GM18907 (cell line): ENCODE measurements around the gene LZTS3.
"Not testable (repeated sequence)": the region's sequence is repeated elsewhere in the genome, so short reads cannot be mapped to it uniquely, and the experiment has no call there.

Source experiments
- ATAC-seq: cut with Tn5 transposase; IDR thresholded peaks from one replicate; pipeline ENCODE4 v1.9.1; 2021; ENCODE audit warnings: mild to moderate bottlenecking, moderate library complexity; ENCODE audit not compliant: unreplicated experiment

LZTS3 gene

GRCh38 chr20:3168829-3169590 is 4.3 kb downstream of the LZTS3 start:
- ATAC-seq: no peak

GRCh38 chr20:3168079-3168828 is 5.1 kb downstream of the LZTS3 start:
- ATAC-seq: no peak

- no peak for ATAC-seq
Measured at GRCh38 chr20:3167738-3168078, 5.6 kb downstream of the LZTS3 start.

- ATAC-seq: no peak
Measured at GRCh38 chr20:3166913-3167342, 6.4 kb downstream of the LZTS3 start.

- ATAC-seq: no peak
Measured at GRCh38 chr20:3166338-3166912, 6.9 kb downstream of the LZTS3 start.

DNA sequence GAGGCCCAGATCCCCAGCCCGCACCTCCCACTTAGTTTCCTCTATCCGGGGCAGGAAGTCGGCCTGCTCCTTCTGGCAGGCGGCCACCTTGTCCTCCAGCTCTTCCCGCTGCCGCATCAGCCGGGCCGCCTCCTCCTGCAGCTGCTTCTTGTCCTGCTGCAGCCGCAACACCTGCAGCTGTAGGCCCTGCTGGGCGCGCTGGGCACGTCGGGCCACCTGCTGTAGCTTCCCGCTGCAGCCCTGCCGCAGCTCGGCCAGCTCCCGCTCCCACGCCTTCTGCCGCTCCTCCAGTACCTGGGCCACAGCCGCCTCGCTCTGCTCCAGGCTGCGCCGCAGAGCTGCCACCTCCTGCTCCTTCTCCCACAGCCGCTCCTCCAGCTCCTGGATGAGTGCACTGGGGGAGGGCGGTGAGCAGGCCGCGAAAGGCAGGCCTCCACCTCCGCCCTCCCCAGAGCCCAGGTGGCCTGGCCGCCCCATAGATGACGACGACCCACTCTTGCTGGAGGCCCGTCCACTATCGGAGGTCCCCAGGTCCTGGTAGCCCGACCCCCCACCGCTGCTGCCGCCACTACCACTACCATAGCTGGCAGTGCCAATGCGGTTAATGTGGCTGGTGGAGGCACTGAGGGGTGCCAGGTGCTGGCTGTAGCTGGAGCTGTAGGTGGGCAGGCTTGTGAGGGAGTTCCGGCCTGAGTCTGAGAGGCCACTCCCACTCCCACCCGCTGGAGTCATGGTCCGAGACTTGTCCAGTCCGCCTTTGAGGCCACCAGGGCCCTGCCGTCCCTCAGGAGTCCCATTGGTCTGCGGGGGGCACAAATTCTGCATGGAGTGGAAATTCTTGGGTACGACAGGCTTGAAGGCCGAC is 7.6 kb downstream of the LZTS3 start:
- no peak for ATAC-seq

GRCh38 chr20:3164763-3165410 is 8.5 kb downstream of the LZTS3 start:
- no peak for ATAC-seq

DNA sequence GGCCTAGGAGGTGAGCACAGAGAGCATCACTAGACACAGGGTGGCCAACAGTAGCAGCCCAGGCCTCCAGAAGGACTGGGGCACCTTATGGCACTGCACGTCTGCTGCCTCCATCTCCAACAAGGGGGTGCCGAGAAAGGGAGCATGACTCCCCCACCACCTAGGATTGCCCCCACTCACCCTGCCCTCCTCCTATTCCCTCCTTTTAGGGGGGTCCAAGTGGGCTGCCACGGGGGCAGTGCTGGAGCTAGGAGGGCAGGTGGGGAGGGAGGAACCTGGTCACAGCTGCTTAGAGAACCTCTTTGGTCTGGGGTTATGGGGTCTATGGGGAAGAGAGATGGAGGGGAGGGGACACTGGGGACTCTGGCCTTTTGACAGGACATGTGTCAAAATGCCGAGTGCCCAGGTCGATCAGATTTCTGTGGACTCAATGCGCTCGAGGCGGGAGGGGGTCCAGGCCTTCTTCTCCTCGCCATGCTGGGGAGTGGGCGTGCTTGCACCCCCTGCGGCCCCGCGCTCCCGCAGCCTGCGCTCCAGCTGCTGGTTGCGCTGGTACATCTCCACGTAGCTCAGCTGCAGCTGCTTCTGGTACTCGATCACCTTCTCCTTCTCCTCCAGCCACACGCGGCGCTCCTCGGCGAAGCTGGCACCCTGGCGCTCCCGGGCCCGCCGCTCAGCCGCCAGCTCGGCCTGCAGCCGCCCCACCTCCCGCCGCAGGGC is 9.1 kb downstream of the LZTS3 start:
- ATAC-seq: no peak

DNA sequence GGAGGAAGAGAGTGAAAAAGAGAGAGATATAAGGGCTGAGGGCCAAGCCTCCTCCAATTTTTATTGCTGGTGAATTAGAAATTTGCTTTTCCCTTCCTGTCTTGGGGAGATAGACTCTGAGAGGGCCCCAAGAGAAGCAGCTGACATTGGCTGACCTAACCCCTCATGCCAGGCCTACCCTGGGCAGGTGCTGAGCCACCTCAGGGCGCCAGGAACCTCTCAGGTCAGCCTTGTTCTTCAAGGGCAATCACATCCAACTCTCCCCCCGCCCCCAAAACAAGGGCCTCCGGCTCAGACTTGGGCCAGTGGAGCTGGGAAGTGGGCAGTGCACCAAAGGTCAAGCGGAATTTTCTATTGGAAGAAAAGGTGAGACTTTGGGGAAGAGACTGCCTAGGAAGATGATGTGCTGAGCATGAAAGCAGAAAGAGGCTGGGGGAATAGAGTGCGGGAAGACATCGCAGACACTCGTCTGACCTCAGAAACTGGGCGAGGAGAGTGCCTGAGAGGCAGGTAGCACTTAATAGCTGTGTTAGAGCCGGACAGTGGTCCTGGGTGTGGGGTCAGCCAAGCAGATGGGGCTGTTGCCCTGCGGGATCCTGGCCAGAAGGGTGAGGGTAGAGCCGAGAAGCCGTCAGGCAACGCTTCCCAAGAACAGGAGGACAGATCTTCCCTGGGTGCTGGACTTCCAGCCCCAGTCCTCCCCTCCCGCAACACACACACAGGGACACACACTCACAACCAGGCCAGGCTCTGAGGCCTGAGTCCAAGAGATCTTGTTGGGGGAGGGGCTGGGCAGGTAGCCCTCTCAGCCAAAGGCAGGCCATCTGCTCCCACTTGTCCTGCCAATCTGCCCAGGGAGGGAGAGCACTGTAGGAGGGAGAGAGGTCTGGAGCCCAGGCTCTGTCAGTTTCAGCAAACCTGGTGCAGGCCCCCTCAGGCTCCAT is 10.0 kb downstream of the LZTS3 start:
- no peak for ATAC-seq

- ATAC-seq: no peak
Measured at GRCh38 chr20:3162080-3162611, 11.2 kb downstream of the LZTS3 start.

DNA sequence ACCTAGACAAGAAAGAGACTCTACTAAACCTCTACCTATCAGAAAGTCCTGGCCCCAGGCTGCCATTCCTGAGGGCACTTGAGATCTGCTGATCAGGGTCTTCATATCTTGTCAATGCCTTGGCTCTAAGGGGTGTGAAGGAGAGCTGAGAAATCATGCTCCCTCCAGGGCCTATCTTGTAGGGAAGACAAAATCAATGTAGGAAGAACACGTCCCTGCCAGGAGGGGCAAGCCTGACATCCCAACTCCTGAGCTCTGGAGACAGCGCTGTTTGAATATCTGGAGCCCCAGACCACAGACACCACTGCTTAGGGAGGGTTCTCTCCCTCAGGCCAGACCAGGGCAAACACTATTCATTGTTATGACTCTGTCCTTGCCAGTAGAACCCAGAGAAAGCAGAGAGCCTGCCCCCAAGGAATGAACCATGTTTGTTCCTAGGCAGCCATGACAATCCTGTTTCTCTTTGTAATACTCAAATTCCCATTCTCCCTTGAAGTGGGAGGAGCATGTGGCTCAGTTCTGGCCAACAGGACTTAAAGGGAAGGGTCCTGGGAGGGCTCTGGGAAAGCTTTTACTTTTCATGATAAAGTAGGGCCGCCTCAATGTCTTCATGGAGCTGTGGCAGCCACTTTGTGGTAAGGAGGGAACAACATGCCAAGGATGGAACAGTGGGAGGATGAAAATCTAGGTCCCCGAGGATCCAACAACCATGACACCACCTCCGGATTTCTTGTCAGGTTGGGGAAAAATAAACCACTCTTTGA is 11.9 kb downstream of the LZTS3 start:
- ATAC-seq: no peak

DNA sequence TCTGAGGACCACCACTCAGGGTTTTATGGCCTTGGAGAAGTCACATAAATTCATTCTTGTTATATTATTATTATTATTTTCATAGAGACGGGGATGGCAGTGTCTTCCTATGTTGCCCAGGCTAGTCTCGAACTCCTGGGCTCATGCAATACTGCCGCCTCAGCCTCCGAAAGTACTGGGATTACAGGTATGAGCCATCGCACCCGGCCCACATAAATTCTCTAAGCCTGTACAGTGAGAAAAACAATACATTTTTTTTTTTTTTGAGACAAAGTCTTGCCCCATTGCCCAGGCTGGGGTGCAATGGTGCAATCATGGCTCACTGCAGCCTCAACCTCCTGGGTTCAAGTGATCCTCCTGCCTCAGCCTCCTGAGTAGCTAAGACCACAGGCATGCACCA is 12.9 kb downstream of the LZTS3 start:
- no peak for ATAC-seq

DNA sequence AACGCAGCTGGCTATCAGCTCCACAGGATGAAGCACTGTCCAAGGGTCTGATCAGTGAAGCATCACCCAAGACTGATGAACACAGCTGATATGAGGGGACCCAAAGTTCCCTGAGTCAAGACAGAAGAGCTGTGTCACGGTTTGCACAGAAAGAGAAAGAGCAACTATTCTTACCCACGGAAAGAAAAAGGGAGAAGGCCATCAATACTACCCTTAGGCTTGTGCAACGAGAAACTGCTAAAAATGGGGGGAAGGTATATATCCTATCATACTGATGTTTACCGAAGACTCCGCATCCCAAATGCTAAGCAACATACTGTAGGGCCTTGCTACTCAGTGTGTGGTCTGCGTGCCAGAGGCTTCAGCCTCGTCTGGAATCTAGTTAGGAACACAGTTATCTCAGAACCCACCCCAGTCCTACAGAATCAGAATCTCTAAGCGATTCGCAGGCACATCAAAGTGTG is 14.3 kb downstream of the LZTS3 start:
- ATAC-seq: peak; percentile 1

DNA sequence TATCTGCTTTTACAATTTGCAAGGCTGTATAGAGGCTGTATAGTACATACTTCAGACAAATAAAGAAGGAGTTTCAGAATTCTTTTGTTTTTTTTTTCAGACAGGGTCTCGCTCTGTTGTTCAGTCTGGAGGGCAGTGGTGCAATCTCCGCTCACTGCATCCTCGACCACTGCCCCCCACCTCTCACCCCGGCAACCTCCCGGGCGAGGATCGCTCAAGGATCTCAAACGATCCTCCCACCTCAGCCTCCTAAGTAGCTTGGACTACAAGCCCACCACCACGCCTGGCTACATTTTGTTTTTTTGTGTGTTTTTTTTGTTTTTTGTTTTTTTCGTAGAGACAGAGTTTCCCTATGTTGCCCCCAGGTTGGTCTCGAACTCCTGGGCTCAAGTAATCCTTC is 15.5 kb downstream of the LZTS3 start:
- ATAC-seq: peak; percentile 1

DNA sequence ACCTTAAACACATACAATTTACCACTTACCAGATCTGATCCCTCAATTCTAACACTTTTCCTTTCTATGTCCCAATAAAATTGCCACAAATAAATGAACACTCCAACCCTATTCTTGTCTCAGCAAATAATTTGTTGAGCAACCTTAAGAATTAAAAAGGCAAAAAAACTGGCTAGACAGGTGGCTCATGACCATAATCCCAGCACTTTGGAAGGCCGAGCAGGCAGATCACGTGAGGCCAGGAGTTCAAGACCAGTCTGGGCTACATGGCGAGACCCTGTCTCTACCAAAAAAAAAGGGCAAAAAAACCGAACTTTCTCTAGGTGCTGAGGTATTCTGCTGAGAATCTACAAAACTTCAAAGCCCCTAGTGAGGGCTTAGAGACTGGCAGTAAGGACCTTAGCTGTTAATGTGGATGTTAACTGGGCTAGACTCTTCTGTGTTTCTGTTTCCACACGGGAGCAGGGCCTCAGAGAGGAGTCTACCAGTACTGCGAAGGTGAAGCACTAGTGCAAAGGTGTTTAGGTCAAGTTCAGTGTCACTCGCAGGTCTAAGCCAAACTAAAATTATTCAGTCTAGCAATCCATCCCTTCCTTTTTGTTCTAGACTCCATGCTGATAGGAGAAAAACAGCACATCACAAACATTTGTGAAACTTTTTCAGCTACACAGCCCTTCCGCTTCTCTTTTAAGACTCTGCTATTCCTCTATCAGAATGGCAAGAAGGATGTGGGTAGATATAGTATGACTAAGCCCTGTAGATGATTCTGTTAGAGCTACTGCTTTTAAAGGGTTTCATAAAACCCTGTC is 16.3 kb downstream of the LZTS3 start:
- ATAC-seq: peak; percentile 61

- not testable (repeated sequence) for ATAC-seq
Measured at GRCh38 chr20:3152057-3152644, 21.2 kb downstream of the LZTS3 start.

GRCh38 chr20:3150908-3151307 is 22.4 kb downstream of the LZTS3 start:
- no peak for ATAC-seq
